Endothelial cell of umbilical vein (primary cell): Measurements from ENCODE around the gene LRFN2. TPM values are rescaled to one million over a fixed set of nuclear protein-coding genes. Genes with fewer than 3 reads are reported as not detected.

Experiments used
- BruUV-seq: library from RNA; stranded (reverse); fragments of 400-500 nt; replicated peaks from 2 replicates; lab custom pipeline; 2021; lab: Mats Ljungman, UMichigan
- CTCF ChIA-PET: fragments of 300-600, 350-600 bp; sonication (Branson Sonifier 250); formaldehyde crosslinking; loops from one replicate; lab custom pipeline; 2021; ENCODE audit warnings: antibody characterized with exemption, inconsistent platforms; lab: Charles Lee
- POLR2A ChIA-PET: fragments of 300-600, 350-600 bp; sonication (Branson Sonifier 250); formaldehyde crosslinking; loops from one replicate; lab custom pipeline; 2021; ENCODE audit warnings: antibody characterized with exemption, inconsistent platforms; lab: Charles Lee
- DNase-seq: peaks from one replicate; pipeline ENCODE4 v3.0.0-alpha.2; 2011; ENCODE audit warnings: low read depth, low spot score
- FAIRE-seq: peaks from 2 replicates; lab custom pipeline; 2011; peaks lifted over from hg19 to GRCh38; lab: Jason Lieb, UNC
- H2AFZ ChIP-seq: 2 replicates; pipeline ENCODE4 v1.6.0; 2012; ENCODE audit warnings: low read depth, low read length, control low read depth, inconsistent platforms
- H3K27ac ChIP-seq: 2 replicates; pipeline ENCODE4 v1.5.1; 2011; ENCODE audit warnings: low read depth, mild to moderate bottlenecking, control low read depth, low read length, moderate library complexity; ENCODE audit not compliant: insufficient read depth
- H3K27me3 ChIP-seq, 2 experiments: 2 replicates each; pipeline versions ENCODE4 v1.6.0 to v1.6.1; 2011; ENCODE audit warnings: low read length in 2 of 2, mixed read lengths in 1 of 2; ENCODE audit not compliant: control insufficient read depth in 2 of 2, insufficient read depth in 2 of 2
- H3K36me3 ChIP-seq, 2 experiments: 2 replicates in 1 of 2; 3 replicates in 1 of 2; pipeline ENCODE4 v1.5.1; 2011; ENCODE audit warnings: low read length in 2 of 2, mild to moderate bottlenecking in 1 of 2, moderate library complexity in 1 of 2; ENCODE audit not compliant: control insufficient read depth in 2 of 2, insufficient read depth in 2 of 2; ENCODE audit errors: extremely low read depth in 1 of 2
- H3K4me1 ChIP-seq: 3 replicates; pipeline ENCODE4 v1.5.1; 2011; ENCODE audit warnings: mild to moderate bottlenecking, low read length; ENCODE audit not compliant: control insufficient read depth, insufficient read depth; ENCODE audit errors: extremely low read depth
- H3K4me2 ChIP-seq: 2 replicates; pipeline ENCODE4 v1.6.1; 2011; ENCODE audit warnings: low read length, control low read depth, mixed read lengths; ENCODE audit not compliant: insufficient read depth
- H3K4me3 ChIP-seq, 3 experiments: fragments of 200-600 bp in 1 of 3; sonication (generic), shearing (Covaris generic) in 1 of 3; replicated peaks in 1 of 3; 2 replicates each; pipeline ENCODE4 v1.5.1; 2011 to 2016; ENCODE audit warnings: control low read depth in 3 of 3, low read length in 3 of 3, mild to moderate bottlenecking in 2 of 3, inconsistent platforms in 1 of 3, low read depth in 1 of 3, moderate library complexity in 1 of 3; ENCODE audit not compliant: insufficient read depth in 1 of 3
- H3K79me2 ChIP-seq: 2 replicates; pipeline ENCODE4 v1.6.0; 2012; ENCODE audit warnings: low read length, inconsistent platforms; ENCODE audit not compliant: control insufficient read depth, insufficient read depth
- H3K9ac ChIP-seq: replicated peaks from 2 replicates; pipeline ENCODE3; 2011; ENCODE audit warnings: low read length, control low read depth; ENCODE audit not compliant: insufficient read depth; ENCODE audit errors: extremely low read depth
- H3K9me1 ChIP-seq: replicated peaks from 3 replicates; pipeline ENCODE4 v1.6.0; 2011; ENCODE audit warnings: mild to moderate bottlenecking, low read length; ENCODE audit not compliant: control insufficient read depth, insufficient read depth; ENCODE audit errors: extremely low read depth
- H3K9me3 ChIP-seq: replicated peaks from 2 replicates; pipeline ENCODE4 v1.5.1; 2012; ENCODE audit warnings: low read length, inconsistent platforms; ENCODE audit not compliant: control insufficient read depth, insufficient read depth
- H4K20me1 ChIP-seq: replicated peaks from 2 replicates; pipeline ENCODE3; 2011; ENCODE audit warnings: mild to moderate bottlenecking, low read length; ENCODE audit not compliant: control insufficient read depth, insufficient read depth; ENCODE audit errors: extremely low read depth
- EZH2 ChIP-seq: IDR thresholded peaks from 2 replicates; pipeline ENCODE4 v1.6.1; 2012; ENCODE audit warnings: borderline replicate concordance, low read depth, mild to moderate bottlenecking, moderate library complexity, low read length, inconsistent platforms; ENCODE audit not compliant: severe bottlenecking
- FOS ChIP-seq: IDR thresholded peaks from 2 replicates; pipeline ENCODE4 v1.6.1; 2011; ENCODE audit warnings: mild to moderate bottlenecking, low read length, moderate library complexity, borderline replicate concordance; ENCODE audit not compliant: insufficient read depth
- GATA2 ChIP-seq: IDR thresholded peaks from 2 replicates; pipeline ENCODE4 v1.7.0; 2011; ENCODE audit warnings: low read depth, mild to moderate bottlenecking, moderate library complexity, mixed read lengths, low read length; ENCODE audit not compliant: insufficient read length, insufficient read depth
- JUN ChIP-seq: IDR thresholded peaks from 2 replicates; pipeline ENCODE4 v1.6.1; 2011; ENCODE audit warnings: borderline replicate concordance, low read depth; ENCODE audit not compliant: insufficient read length, insufficient read depth
- MYC ChIP-seq: IDR thresholded peaks from one replicate; pipeline ENCODE4 v1.6.1; 2011; ENCODE audit warnings: mild to moderate bottlenecking, low read depth, low read length
- POLR2A ChIP-seq: IDR thresholded peaks from 2 replicates; pipeline ENCODE4 v1.6.1; 2012; ENCODE audit warnings: low read depth, mild to moderate bottlenecking, control low read depth, low read length
- POLR2AphosphoS5 ChIP-seq: IDR thresholded peaks from 2 replicates; pipeline ENCODE4 v1.6.1; 2012; ENCODE audit warnings: low read depth, mild to moderate bottlenecking, control low read depth, low read length, moderate library complexity; ENCODE audit not compliant: insufficient read depth
- dilution Hi-C: fragments of 300-500 bp; cut with MboI; formaldehyde crosslinking; loops from one replicate; pipeline ENCODE4 v1.15.0; 2019; ENCODE audit warnings: low sequenced_read_pairs; ENCODE audit not compliant: extremely low pct_ligation_motif_present
- intact Hi-C: fragments of 100-400 bp; cut with micrococcal nuclease; formaldehyde crosslinking; loops from one replicate; pipeline ENCODE4 v1.10.0; 2022
- polyA plus RNA-seq, 4 experiments: library from polyadenylated mRNA; depleted of rRNA in 3 of 4; stranded (reverse) in 3 of 4; unstranded in 1 of 4; fragments of >200 nt; gene quantifications; 2 replicates each; pipeline versions ENCODE4 v1.2.1 to v1.2.3, GENCODE V29; 2011 to 2012; ENCODE audit warnings: missing spikeins in 1 of 4
- total RNA-seq: library from RNA; stranded (reverse); gene quantifications from 2 replicates; pipeline ENCODE4 v1.2.3, GENCODE V29; 2021
- TF ChIP-seq, protein P1 (sequence below): IDR thresholded peaks from 2 replicates; pipeline ENCODE4 v1.6.1; 2011; ENCODE audit not compliant: insufficient read depth, insufficient read length
- TF ChIP-seq, protein P2 (sequence below), 2 donors: IDR thresholded peaks; 1 replicate in 1 of 2; 2 replicates in 1 of 2; pipeline ENCODE4 v1.5.1; 2011; ENCODE audit warnings: low read length in 2 of 2, mild to moderate bottlenecking in 2 of 2, moderate library complexity in 2 of 2, control low read depth in 1 of 2, inconsistent platforms in 1 of 2, low read depth in 1 of 2; ENCODE audit not compliant: insufficient read depth in 1 of 2; ENCODE audit errors: extremely low read depth in 1 of 2

Gene LRFN2
- total and polyA plus RNA-seq, 2 donors (not counting 3 experiments of a cell fraction or from before 2014, with no cell fraction given) = not detected

DNA sequence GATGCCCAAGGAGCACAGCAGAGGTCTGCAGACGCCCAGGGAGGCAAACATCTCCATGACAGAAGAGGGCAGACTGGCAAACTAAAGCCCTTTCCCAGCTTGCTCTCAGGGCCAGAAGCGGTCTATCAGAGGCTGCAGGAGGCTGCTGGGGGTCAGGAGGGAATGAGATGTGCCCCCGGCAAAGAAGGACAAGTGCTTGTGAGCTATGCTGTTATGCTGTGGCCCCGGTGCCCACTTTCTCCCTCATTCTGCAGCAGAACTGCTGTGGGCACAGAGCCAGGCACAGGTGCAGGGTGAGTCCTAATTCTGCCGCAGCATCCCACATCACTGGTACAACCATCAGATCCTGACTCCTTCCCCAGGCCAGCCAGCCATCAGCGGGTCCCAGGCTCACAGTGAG, 46.4 kb downstream of the LRFN2 start:
- Histone ChIP-seq H3K27me3 (no peaks in the 10 kb centered on the region), H3K9me3 (no peaks in the 10 kb centered on the region), H3K36me3 (no peaks in the 10 kb centered on the region), H3K79me2 (no peaks in the 10 kb centered on the region), H4K20me1 (no peaks in the 10 kb centered on the region), H3K9ac (no peak overlapping the region), H3K4me3 (no peak overlapping the region), H2AFZ (no peak overlapping the region), H3K9me1 (no peaks in the 10 kb centered on the region), H3K4me1 (peaks cover 18% of the 10 kb centered on the region), H3K4me2 (no peak overlapping the region), H3K27ac (no peak overlapping the region)
- intact Hi-C loops = no loop called here
- TF ChIP-seq GATA2 = no peak
- no peak for TF ChIP-seq FOS
- no peak for TF ChIP-seq EZH2
- TF ChIP-seq, protein P1, sequence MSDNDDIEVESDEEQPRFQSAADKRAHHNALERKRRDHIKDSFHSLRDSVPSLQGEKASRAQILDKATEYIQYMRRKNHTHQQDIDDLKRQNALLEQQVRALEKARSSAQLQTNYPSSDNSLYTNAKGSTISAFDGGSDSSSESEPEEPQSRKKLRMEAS = no peak
- no peak for TF ChIP-seq POLR2AphosphoS5
- no peak for TF ChIP-seq MYC
- no peak for TF ChIP-seq JUN
- TF ChIP-seq, protein P2, sequence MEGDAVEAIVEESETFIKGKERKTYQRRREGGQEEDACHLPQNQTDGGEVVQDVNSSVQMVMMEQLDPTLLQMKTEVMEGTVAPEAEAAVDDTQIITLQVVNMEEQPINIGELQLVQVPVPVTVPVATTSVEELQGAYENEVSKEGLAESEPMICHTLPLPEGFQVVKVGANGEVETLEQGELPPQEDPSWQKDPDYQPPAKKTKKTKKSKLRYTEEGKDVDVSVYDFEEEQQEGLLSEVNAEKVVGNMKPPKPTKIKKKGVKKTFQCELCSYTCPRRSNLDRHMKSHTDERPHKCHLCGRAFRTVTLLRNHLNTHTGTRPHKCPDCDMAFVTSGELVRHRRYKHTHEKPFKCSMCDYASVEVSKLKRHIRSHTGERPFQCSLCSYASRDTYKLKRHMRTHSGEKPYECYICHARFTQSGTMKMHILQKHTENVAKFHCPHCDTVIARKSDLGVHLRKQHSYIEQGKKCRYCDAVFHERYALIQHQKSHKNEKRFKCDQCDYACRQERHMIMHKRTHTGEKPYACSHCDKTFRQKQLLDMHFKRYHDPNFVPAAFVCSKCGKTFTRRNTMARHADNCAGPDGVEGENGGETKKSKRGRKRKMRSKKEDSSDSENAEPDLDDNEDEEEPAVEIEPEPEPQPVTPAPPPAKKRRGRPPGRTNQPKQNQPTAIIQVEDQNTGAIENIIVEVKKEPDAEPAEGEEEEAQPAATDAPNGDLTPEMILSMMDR (IDR thresholded peaks at IDR 0.05; ENCODE audit: extremely low read depth in 1 of 2, insufficient read depth in 1 of 2, low read depth in 1 of 2, low read length in 2 of 2) = no peak
- TF ChIP-seq POLR2A = no peak
- ChIA-PET POLR2A (no interaction called here), CTCF (no interaction called here)
- dilution Hi-C loops = no loop called here
- BruUV-seq = no TSS peak
- DNase-seq (no peak), FAIRE-seq (no peak)
